SK-N-SH treated with all-trans-retinoic acid at 6 μM for 48 hours (cell line): ENCODE results near the gene MYH11.

Experiments used
- ARNTL ChIP-seq: fragments of 450-650 bp; formaldehyde crosslinking; IDR thresholded peaks from 2 replicates; pipeline ENCODE4 v1.5.0; 2020; ENCODE audit warnings: low read depth, mild to moderate bottlenecking, moderate library complexity, borderline replicate concordance
- CSDC2 ChIP-seq: fragments of 250-450 bp; sonication (Bioruptor Pico); IDR thresholded peaks from 2 replicates; pipeline ENCODE4 v1.5.0; 2020; ENCODE audit warnings: mild to moderate bottlenecking, moderate library complexity
- ISL1 ChIP-seq: fragments of 250-450 bp; sonication (Bioruptor Pico); IDR thresholded peaks from 2 replicates; pipeline ENCODE4 v2.1.2; 2022; ENCODE audit warnings: mild to moderate bottlenecking, moderate library complexity
- PATZ1 ChIP-seq: fragments of 250-450 bp; sonication (Bioruptor Pico); IDR thresholded peaks from 2 replicates; pipeline ENCODE4 v1.8.0; 2020; ENCODE audit warnings: mild to moderate bottlenecking, moderate library complexity, borderline replicate concordance
- RARB ChIP-seq: fragments of 250-450 bp; sonication (Bioruptor Pico); IDR thresholded peaks from 2 replicates; pipeline ENCODE4 v1.8.0; 2021; ENCODE audit warnings: mild to moderate bottlenecking, moderate library complexity
- SNAI2 ChIP-seq: fragments of 250-450 bp; sonication (Bioruptor Pico); IDR thresholded peaks from 2 replicates; pipeline ENCODE4 v1.5.0; 2020; ENCODE audit warnings: mild to moderate bottlenecking, moderate library complexity
- TCF4 ChIP-seq: fragments of 250-450 bp; sonication (Bioruptor Pico); IDR thresholded peaks from 2 replicates; pipeline ENCODE4 v1.8.0; 2021; ENCODE audit warnings: mild to moderate bottlenecking, moderate library complexity, borderline replicate concordance
- TOX ChIP-seq: fragments of 250-450 bp; sonication (Bioruptor Pico); IDR thresholded peaks from 2 replicates; pipeline ENCODE4 v1.8.0; 2021; ENCODE audit warnings: mild to moderate bottlenecking, moderate library complexity, borderline replicate concordance
- ZFP3 ChIP-seq: fragments of 250-450 bp; sonication (Bioruptor Pico); IDR thresholded peaks from 2 replicates; pipeline ENCODE4 v1.5.0; 2020; ENCODE audit warnings: mild to moderate bottlenecking, moderate library complexity
- ZNF565 ChIP-seq: fragments of 450-650 bp; formaldehyde crosslinking; conservative IDR thresholded peaks from 2 replicates; pipeline ENCODE4 v1.5.0; 2020; ENCODE audit warnings: low read depth, mild to moderate bottlenecking, moderate library complexity
- ZNF70 ChIP-seq: fragments of 450-650 bp; formaldehyde crosslinking; IDR thresholded peaks from 2 replicates; pipeline ENCODE4 v1.5.0; 2020; ENCODE audit warnings: mild to moderate bottlenecking, moderate library complexity
- TF ChIP-seq, protein P1 (sequence below): fragments of 250-450 bp; sonication (Bioruptor Pico); IDR thresholded peaks from 2 replicates; pipeline ENCODE4 v1.8.0; 2021; ENCODE audit warnings: low read depth, mild to moderate bottlenecking, moderate library complexity, borderline replicate concordance

DNA sequence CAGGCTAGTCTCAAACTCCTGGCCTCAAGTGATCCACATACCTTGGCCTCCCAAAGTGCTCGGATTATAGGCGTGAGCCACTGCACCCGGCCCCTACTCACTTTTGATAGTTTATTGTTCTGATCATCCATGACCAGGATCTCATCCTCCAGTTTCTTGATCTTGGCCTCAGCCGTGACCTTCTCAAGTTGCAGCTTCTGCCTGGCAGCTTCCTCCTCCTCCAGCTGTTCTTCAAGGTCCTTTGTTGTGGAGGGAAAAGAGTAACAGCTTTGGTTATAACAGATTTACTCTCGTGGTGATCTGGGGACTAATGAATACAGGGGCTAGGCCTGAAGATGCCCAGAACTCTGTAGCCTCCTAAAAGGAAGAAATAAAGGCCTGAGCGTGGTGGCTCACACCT lies 116.9 kb downstream of the MYH11 start:
- TF ChIP-seq PATZ1 (CRISPR knock-in tag) = no peak
- TF ChIP-seq RARB (CRISPR knock-in tag) = no peak
- no peak for TF ChIP-seq ZNF70
- TF ChIP-seq ISL1 (CRISPR knock-in tag) = no peak
- no peak for TF ChIP-seq CSDC2 (CRISPR knock-in tag)
- no peak for TF ChIP-seq ARNTL
- no peak for TF ChIP-seq ZFP3 (CRISPR knock-in tag)
- no peak for TF ChIP-seq TOX
- TF ChIP-seq, protein P1, sequence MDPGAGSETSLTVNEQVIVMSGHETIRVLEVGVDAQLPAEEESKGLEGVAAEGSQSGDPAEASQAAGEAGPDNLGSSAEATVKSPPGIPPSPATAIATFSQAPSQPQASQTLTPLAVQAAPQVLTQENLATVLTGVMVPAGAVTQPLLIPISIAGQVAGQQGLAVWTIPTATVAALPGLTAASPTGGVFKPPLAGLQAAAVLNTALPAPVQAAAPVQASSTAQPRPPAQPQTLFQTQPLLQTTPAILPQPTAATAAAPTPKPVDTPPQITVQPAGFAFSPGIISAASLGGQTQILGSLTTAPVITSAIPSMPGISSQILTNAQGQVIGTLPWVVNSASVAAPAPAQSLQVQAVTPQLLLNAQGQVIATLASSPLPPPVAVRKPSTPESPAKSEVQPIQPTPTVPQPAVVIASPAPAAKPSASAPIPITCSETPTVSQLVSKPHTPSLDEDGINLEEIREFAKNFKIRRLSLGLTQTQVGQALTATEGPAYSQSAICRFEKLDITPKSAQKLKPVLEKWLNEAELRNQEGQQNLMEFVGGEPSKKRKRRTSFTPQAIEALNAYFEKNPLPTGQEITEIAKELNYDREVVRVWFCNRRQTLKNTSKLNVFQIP (CRISPR knock-in tag) = no peak
- TF ChIP-seq SNAI2 (CRISPR knock-in tag) = no peak
- TF ChIP-seq ZNF565 = no peak
- TF ChIP-seq TCF4 (CRISPR knock-in tag) = no peak
